Mammary epithelial cell (primary cell): ENCODE measurements around the gene NHERF2.

Source experiments
- CTCF ChIP-seq, 2 donors: IDR thresholded peaks in 1 of 2; conservative IDR thresholded peaks in 1 of 2; 2 replicates each; pipeline ENCODE4 v1.5.1; 2011 to 2012; ENCODE audit warnings: inconsistent platforms in 2 of 2, low read length in 2 of 2, mild to moderate bottlenecking in 2 of 2, control low read depth in 1 of 2, low read depth in 1 of 2; ENCODE audit not compliant: insufficient read depth in 1 of 2; ENCODE audit errors: extremely low read depth in 1 of 2
- EZH2 ChIP-seq: IDR thresholded peaks from 2 replicates; pipeline ENCODE4 v1.6.1; 2012; ENCODE audit warnings: low read length, inconsistent platforms, borderline replicate concordance

- no peak for TF ChIP-seq CTCF (conservative IDR thresholded peaks at IDR 0.05 in 1 of 2, IDR thresholded peaks at IDR 0.05 in 1 of 2; ENCODE audit: extremely low read depth in 1 of 2, insufficient read depth in 1 of 2, low read depth in 1 of 2, low read length in 2 of 2)
- no peak for TF ChIP-seq EZH2
These were observed 39.5 kb upstream of the NHERF2 start for GRCh38 chr16:1987198-1987597.
